Measurements from ENCODE around the gene RAB26.
"Not testable (repeated sequence)": the region's sequence is repeated elsewhere in the genome, so short reads cannot be mapped to it uniquely, and the experiment has no call there.

- not testable (repeated sequence) for TF ChIP-seq POLR2A, CTCF, EP300 (IDR thresholded peaks at IDR 0.05)
Measured at GRCh38 chr16:2107791-2108125, 40.7 kb upstream of the RAB26 start.

Measured in ovary (tissue), 3 donors.